HL-60/S4 (cell line): ENCODE data around the gene CDK11B.

Experiments used
- in situ Hi-C: fragments of 300-500 bp; cut with MboI; formaldehyde crosslinking; loops from 2 replicates; pipeline ENCODE4 v1.14.3; 2022; ENCODE audit warnings: low sequenced_read_pairs

Gene CDK11B

GRCh38 chr1:1617516-1617915 is 41.3 kb downstream of the CDK11B start:
- in situ Hi-C loops, result no loop called here

DNA sequence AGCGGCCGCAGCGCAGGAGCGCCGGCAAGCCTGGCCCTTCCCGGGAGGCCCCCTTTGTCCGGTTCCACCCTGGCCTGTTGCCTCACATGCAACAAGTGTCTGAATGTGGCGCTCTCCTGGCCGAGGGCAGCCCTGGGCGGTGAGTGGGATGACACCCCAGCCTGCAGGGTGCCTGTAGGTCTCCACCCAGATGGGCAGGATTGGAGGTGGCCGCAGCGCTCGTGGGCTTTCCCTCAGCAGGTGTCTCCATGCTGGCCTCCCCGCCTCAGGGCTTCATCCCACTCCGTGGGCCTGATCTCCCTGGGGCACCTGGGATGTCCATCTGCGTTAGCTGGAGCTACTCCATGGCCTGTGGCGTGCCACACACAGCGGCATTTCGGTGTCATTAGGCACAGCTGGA is 42.0 kb downstream of the CDK11B start:
- in situ Hi-C loops, result no loop called here

DNA sequence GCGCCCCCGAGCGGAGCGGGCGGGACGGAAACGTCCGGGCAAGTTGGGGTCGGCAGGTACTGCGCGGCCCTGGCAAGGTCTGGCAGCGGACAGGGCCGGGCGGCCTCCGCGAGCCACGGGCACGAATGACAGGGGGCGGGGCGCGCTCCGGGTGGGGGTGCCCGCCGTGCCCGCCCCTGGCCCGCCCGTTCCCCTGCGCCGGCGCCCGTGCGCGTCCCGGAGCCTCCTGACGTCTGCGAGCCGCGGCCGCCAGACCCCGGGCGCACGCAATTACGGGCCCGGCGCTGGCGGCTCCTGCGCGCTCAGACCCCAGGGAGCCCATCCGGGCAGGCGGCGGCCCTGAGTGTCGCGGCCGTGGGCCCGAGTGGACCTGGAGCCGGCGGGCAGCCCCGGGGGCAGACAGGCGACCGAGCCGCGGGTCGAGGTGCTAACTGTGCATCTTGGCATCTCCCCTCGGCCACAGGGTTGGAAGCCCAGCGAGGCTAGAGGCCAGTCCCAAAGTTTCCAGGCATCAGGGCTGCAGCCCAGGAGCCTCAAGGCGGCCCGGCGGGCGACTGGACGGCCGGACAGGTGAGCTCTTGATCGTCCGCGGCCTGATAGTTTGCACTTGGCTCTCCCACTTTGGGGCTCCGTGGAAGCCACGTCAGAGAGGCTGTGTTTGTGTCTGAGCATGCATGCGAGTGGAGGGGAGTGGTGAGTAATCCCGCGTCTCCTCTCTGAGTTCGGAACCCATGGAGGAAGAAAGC is 42.6 kb downstream of the CDK11B start:
- in situ Hi-C loops, result no loop called here

DNA sequence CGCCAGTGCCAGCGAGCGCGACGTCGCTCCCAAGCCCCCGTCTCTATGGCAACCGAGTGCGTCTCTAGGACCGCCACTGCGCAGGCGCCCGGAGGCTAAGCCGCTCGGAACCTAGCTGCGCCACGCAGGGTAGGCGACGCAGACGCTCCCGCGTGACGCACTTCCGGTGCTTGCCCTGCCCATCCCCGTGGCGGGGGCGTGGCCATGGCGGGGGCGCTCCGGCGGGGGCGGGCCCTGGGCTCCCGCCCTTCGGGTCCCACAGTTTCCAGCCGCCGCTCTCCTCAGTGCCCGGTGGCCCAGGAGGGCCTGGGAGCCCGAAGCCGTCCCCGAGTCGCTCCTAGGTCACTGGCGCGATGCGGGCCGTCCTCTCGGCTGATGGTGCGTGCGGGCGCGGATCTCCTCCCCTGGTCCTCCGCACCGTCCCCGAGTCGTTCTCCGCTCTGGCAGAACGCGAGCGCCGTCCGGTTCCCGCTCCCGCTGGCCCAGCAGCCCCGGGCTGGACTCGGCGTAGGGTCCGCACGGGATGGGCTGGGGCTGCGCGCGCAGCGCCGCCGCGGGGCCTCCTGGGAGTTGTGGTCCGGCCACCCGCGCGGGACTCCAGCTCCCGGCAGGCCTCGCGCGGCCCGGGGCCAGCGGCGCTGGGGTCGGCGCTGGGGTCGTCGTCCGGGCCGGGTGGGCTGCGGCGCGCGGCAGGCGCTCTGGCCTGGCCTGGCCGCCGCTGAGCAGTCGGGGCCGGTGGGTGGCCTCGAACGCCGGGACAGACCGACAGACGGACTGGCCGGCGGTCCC is 43.4 kb downstream of the CDK11B start, which contains the start of gene MIB2:
MIB2 (plus strand) TSS at position 245 of the 789 bp plus-strand sequence. CDS start 7,953 bp downstream, outside the sequence.
- in situ Hi-C loops, result no loop called here

DNA sequence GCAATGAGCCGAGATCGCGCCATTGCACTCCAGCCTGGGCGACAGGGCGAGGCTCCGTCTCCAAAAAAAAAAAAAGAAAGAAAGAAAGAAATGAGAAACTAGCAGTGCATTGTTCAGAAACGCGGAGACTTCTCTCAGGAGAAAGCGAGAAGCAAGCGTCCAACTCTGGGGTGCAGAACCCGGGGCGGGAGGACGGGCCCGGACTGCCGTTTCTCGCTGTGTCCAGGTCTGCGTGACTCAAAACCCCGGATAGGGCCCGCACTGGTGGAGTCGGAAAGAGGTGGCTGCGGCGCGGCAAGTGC is 43.9 kb downstream of the CDK11B start:
- in situ Hi-C loops, result no loop called here

DNA sequence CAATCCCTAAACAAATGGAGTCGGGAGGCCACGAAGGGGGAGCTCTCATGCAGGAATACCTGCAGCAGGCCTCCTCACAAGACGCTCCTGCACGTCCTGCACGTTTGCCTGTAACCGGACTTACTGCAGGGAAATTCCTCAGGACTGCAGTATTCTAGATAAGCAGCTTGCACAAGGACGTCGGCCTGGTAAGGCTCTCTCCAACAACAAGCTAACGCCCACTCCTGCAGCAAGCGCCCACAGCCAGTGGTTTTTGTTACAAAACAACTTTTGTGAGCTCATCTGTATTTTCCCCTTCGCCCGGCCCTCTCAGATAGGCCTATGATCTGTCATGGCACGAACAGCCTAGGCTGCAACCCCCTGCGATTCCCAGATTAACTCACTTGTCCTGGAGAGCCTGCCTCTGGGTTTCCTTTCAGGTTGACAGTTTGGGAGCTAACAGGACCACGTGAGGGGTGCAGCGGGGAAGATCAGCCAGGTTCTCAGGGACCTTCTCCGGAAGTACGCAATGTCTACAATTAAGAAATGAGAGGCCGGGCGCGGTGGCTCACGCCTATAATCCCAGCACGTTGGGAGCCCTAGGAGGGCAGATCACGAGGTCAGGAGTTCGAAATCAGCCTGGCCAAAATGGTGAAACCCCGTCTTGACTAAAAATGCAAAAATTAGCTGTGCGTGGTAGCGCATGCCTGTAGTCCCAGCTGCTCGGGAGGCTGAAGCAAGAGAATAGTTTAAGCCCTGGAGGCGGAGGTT is 44.4 kb downstream of the CDK11B start:
- in situ Hi-C loops, result no loop called here

DNA sequence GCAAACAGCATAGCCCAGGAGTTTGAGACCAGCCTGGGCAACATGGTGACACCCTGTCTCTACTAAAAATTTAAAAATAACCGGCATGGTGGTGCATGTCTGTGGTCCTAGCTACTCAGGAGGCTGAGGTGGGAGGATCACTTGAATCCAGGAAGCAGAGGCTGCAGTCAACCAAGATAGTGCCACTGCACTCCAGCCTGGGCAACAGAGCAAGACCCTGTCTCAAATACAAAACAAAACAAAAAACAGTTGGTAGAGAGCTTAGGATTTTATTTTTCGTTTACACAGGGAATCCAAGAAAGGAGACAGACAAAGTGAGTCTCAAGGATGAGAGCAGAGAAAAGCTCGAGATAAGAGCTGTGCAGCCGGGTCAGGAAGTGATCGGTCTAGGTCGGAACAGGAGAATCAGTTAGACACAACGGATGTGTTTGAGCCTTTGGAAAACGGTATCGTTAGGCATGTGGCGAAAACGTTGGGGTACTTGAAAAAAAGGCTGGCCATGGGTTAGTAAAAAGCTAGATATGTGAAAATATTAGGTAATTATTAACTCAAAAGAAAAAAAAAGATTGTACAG is 45.2 kb downstream of the CDK11B start:
- in situ Hi-C loops, result no loop called here

- in situ Hi-C loops, result no loop called here
Observed at GRCh38 chr1:1612104-1612400, 46.8 kb downstream of the CDK11B start.

DNA sequence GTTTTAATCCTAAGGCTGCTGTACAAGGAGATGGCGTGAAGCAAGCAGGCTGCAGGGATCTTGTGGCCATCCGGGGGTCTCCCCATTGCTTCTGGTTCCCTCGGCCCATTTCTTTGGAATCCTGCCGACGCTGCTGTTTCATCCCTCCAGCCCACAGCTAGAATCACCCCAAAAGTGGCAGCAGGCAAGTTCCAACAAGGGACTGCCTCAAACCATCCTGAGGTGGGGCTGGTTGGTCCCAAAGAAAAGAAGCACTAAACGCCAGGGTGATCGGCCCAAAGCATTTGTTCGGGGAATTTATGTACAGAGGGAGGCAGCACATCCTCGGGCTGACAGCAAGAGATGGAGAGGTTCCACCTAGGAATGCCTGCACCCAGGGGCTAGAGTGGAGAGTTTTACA is 48.0 kb downstream of the CDK11B start:
- in situ Hi-C loops, result no loop called here

DNA sequence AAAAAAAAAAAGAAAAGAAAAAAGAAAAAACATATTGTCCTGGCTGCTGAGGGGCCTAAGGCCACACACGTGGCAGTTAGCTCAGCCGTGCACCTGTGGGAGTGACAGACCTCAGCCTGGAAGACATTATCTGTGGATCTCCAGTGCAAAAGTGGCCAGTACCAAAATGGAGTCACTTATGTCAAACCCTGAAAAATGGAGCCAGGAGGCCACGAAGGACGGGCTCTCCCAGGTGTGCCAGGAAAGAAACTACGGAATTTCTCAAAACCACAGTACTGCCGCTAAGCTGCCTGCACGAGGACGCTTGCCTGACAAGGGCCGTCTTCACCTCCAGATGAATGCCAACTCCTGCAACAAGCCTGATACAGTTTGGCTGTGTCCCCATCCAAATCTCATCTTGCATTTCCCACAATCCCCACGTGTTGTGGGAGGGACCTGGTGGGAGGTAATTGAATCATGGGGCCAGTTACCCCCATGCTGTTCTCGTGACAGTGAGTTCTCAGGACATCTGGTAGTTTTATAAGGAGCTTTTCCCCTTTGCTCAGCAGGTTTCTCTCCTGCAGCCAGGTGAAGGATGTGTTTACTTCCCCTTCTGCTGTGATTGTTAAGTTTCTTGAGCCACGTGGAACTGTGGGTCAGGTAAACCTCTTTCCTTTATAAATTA is 48.9 kb downstream of the CDK11B start:
- in situ Hi-C loops, result no loop called here

DNA sequence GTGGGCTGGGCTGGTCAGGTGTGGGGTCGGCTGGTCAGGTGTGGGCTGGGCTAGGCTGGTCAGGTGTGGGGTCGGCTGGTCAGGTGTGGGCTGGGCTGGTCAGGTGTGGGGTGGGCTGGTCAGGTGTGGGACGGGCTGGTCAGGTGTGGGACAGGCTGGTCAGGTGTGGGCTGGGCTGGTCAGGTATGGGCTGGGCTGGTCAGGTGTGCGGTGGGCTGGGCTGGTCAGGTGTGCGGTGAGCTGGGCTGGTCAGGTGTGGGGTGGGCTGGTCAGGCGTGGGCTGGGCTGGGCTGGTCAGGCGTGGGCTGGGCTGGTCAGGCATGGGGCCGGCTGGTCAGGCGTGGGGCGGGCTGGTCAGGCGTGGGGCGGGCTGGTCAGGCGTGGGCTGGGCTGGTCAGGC is 52.6 kb downstream of the CDK11B start:
- in situ Hi-C loops, result no loop called here

DNA sequence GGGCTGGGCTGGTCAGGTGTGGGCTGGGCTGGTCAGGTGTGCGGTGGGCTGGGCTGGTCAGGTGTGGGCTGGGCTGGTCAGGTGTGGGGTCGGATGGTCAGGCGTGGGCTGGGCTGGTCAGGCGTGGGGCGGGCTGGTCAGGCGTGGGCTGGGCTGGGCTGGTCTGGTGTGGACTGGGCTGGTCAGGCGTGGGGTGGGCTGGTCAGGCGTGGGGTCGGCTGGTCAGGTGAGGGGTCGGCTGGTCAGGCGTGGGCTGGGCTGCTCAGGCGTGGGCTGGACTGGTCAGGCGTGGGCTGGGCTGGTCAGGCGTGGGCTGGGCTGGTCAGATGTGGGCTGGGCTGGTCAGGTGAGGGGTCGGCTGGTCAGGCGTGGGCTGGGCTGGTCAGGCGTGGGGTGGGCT is 53.1 kb downstream of the CDK11B start:
- in situ Hi-C loops, result no loop called here

GRCh38 chr1:1605034-1605591 is 53.7 kb downstream of the CDK11B start:
- in situ Hi-C loops, result no loop called here

GRCh38 chr1:1604374-1605033 is 54.3 kb downstream of the CDK11B start:
- in situ Hi-C loops, result no loop called here

DNA sequence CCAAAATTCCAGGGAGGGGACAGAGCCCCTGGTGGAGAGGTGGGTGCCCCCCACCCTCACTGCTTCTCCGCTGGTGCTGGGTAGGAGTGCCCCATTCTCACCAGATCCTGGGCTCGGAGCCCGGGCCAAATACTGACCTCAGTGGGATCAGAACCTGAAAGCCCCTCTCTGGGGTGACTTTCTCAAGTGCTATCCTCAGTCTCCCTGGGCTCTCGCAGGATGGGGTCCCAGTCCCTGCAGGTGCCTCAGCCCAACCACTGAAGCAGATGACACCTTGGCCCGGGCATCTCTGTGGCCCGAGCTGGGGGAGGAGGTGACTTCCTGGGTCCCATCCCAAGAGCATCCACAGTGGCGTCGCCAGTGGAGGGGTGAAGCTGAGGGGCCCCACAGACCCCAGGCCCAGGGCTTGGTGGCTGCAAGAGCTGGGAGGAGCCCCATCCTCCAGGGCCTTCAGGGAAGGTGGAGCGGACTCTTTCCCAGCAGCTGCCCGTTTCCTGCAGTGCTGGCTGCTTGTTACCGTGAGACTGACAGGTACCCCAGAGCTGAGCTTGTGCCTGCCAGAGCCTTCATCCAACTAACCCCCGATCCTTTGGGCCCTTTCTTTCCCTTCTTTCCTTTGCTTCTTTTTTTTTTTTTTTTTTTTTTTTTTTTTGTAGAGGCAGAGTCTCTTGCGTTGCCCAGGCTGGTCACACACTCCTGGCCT is 55.0 kb downstream of the CDK11B start:
- in situ Hi-C loops, result no loop called here

DNA sequence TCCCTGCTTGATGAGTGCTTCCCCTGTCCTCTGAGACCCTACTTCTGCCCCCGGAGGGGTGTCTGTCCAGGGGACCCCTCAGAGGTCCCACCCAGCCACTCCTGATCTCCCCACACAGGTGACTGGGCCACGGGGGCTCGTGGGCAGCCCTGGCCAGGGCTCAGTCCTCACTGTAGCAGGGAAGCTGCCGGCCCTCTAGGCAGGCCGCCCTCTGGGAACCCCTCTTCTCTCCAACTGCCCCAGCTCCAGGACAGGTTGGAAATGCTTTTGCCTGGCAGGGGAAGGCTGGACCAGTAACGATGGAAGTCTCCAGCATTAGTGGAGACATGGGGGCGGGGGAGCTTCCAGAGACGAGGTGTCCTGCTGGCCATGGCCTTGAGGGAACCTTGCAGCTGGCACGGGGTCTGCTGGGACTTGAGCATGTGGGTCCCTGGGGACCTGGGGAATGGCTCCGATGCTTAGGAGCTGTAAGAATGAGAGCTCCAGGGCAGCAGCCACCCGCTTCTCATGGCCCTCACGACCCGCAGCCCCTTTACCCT is 55.8 kb downstream of the CDK11B start:
- in situ Hi-C loops, result no loop called here

GRCh38 chr1:1602304-1602967 is 56.4 kb downstream of the CDK11B start:
- in situ Hi-C loops, result no loop called here

GRCh38 chr1:1601564-1602303 is 57.1 kb downstream of the CDK11B start:
- in situ Hi-C loops, result no loop called here
